Astrocyte (in vitro differentiated cells and primary cell): ENCODE measurements around the gene ZMIZ1. TPM values are rescaled to one million over a fixed set of nuclear protein-coding genes. Genes with fewer than 3 reads are reported as not detected.

Source experiments
- DNase-seq: peaks from one replicate; pipeline ENCODE4 v3.0.0-alpha.2; 2010; ENCODE audit warnings: low read depth
- FAIRE-seq: peaks from 2 replicates; lab custom pipeline; 2011; peaks lifted over from hg19 to GRCh38; lab: Jason Lieb, UNC
- H2AFZ ChIP-seq: 2 replicates; pipeline ENCODE4 v1.6.0; 2012; ENCODE audit warnings: low read depth, low read length, inconsistent platforms
- H3K27ac ChIP-seq: 2 replicates; pipeline ENCODE4 v1.5.1; 2011; ENCODE audit warnings: low read depth, low read length, inconsistent platforms
- H3K27me3 ChIP-seq: 2 replicates; pipeline ENCODE4 v1.6.0; 2011; ENCODE audit warnings: low read length, inconsistent platforms; ENCODE audit not compliant: insufficient read depth
- H3K36me3 ChIP-seq: 2 replicates; pipeline ENCODE4 v1.5.1; 2011; ENCODE audit warnings: low read length, inconsistent platforms; ENCODE audit not compliant: insufficient read depth
- H3K4me1 ChIP-seq: 2 replicates; pipeline ENCODE4 v1.5.1; 2011; ENCODE audit warnings: low read length, inconsistent platforms; ENCODE audit not compliant: insufficient read depth
- H3K4me2 ChIP-seq: 2 replicates; pipeline ENCODE4 v1.6.0; 2012; ENCODE audit warnings: low read length, inconsistent platforms
- H3K4me3 ChIP-seq: 2 replicates; pipeline ENCODE4 v1.5.1; 2011; ENCODE audit warnings: low read depth, mild to moderate bottlenecking, low read length, inconsistent platforms; ENCODE audit not compliant: insufficient read depth
- H3K79me2 ChIP-seq: 2 replicates; pipeline ENCODE4 v1.6.0; 2012; ENCODE audit warnings: mild to moderate bottlenecking, low read length, inconsistent platforms; ENCODE audit not compliant: insufficient read depth
- H3K9ac ChIP-seq: 2 replicates; pipeline ENCODE4 v1.6.0; 2012; ENCODE audit warnings: mild to moderate bottlenecking, low read length, inconsistent platforms
- H3K9me3 ChIP-seq: 2 replicates; pipeline ENCODE4 v1.5.1; 2012; ENCODE audit warnings: low read depth, mild to moderate bottlenecking, low read length, inconsistent platforms; ENCODE audit not compliant: insufficient read depth
- H4K20me1 ChIP-seq: 2 replicates; pipeline ENCODE4 v1.6.0; 2012; ENCODE audit warnings: low read length, inconsistent platforms; ENCODE audit not compliant: insufficient read depth
- H3K27ac Mint-ChIP-seq: one replicate; pipeline ENCODE4 v1.8.0; 2021; ENCODE audit warnings: mild to moderate bottlenecking, mixed read lengths; ENCODE audit not compliant: unreplicated experiment
- H3K27me3 Mint-ChIP-seq: one replicate; pipeline ENCODE4 v1.8.0; 2021; ENCODE audit warnings: low read depth, mixed read lengths; ENCODE audit not compliant: unreplicated experiment
- H3K36me3 Mint-ChIP-seq: one replicate; pipeline ENCODE4 v1.8.0; 2021; ENCODE audit warnings: low read depth, mixed read lengths; ENCODE audit not compliant: unreplicated experiment
- H3K4me1 Mint-ChIP-seq: one replicate; pipeline ENCODE4 v1.8.0; 2021; ENCODE audit warnings: low read depth, mixed read lengths; ENCODE audit not compliant: unreplicated experiment
- H3K4me3 Mint-ChIP-seq: one replicate; pipeline ENCODE4 v1.8.0; 2021; ENCODE audit warnings: mild to moderate bottlenecking, moderate library complexity, mixed read lengths; ENCODE audit not compliant: unreplicated experiment
- H3K9me3 Mint-ChIP-seq: one replicate; pipeline ENCODE4 v1.8.0; 2021; ENCODE audit warnings: mild to moderate bottlenecking, mixed read lengths; ENCODE audit not compliant: unreplicated experiment
- CTCF ChIP-seq: IDR thresholded peaks from 2 replicates; pipeline ENCODE4 v1.5.1; 2011; ENCODE audit warnings: low read depth, mild to moderate bottlenecking, inconsistent platforms, low read length, moderate library complexity; ENCODE audit not compliant: insufficient read depth
- EZH2 ChIP-seq: IDR thresholded peaks from 2 replicates; pipeline ENCODE4 v1.6.1; 2012; ENCODE audit warnings: mild to moderate bottlenecking, low read length, inconsistent platforms; ENCODE audit not compliant: insufficient read depth
- total RNA-seq: library from RNA; stranded (reverse); gene quantifications from 2 replicates; pipeline ENCODE4 v1.2.1, GENCODE V29; 2021

Gene ZMIZ1
- total RNA-seq, 1 donor from 2014 or later = 45.5 TPM

GRCh38 chr10:79027147-79028055, 41.4 kb upstream of the ZMIZ1 start:
- H3K27me3 Mint-ChIP-seq = peaks cover 56% of the 10 kb centered on the region
- no peak overlapping the region for H3K9ac ChIP-seq
- H3K36me3 Mint-ChIP-seq = peaks cover 7% of the 10 kb centered on the region
- H3K4me2 ChIP-seq = no peak overlapping the region
- no peak overlapping the region for H3K4me3 Mint-ChIP-seq
- DNase-seq = no peak
- peaks cover 10% of the 10 kb centered on the region for H3K27me3 ChIP-seq
- no peak overlapping the region for H3K4me3 ChIP-seq
- H3K4me1 Mint-ChIP-seq = peaks cover 2% of the 10 kb centered on the region
- no peaks in the 10 kb centered on the region for H3K9me3 ChIP-seq
- H3K4me1 ChIP-seq = no peaks in the 10 kb centered on the region
- H3K27ac Mint-ChIP-seq = no peak overlapping the region
- H2AFZ ChIP-seq = no peak overlapping the region
- no peak overlapping the region for H3K27ac ChIP-seq
- no peaks in the 10 kb centered on the region for H3K79me2 ChIP-seq
- no peak for FAIRE-seq
- TF ChIP-seq EZH2 (no peak), CTCF (no peak)
- H3K36me3 ChIP-seq = no peaks in the 10 kb centered on the region
- no peaks in the 10 kb centered on the region for H3K9me3 Mint-ChIP-seq
- H4K20me1 ChIP-seq = no peaks in the 10 kb centered on the region

- no peak overlapping the region for H3K4me3 Mint-ChIP-seq
- H2AFZ ChIP-seq = no peak overlapping the region
- H3K9me3 ChIP-seq = no peaks in the 10 kb centered on the region
- H3K4me1 ChIP-seq = no peaks in the 10 kb centered on the region
- no peak overlapping the region for H3K27ac Mint-ChIP-seq
- FAIRE-seq = no peak
- H3K27me3 Mint-ChIP-seq = peaks cover 56% of the 10 kb centered on the region
- H3K36me3 Mint-ChIP-seq = peaks cover 5% of the 10 kb centered on the region
- H3K27me3 ChIP-seq = peaks cover 10% of the 10 kb centered on the region
- H3K9ac ChIP-seq = no peak overlapping the region
- no peaks in the 10 kb centered on the region for H3K36me3 ChIP-seq
- H4K20me1 ChIP-seq = no peaks in the 10 kb centered on the region
- H3K79me2 ChIP-seq = no peaks in the 10 kb centered on the region
- peaks cover 2% of the 10 kb centered on the region for H3K9me3 Mint-ChIP-seq
- peaks cover 2% of the 10 kb centered on the region for H3K4me1 Mint-ChIP-seq
- TF ChIP-seq CTCF (no peak), EZH2 (no peak)
- H3K27ac ChIP-seq = no peak overlapping the region
- H3K4me2 ChIP-seq = no peak overlapping the region
- H3K4me3 ChIP-seq = no peak overlapping the region
- no peak for DNase-seq
Observed at GRCh38 chr10:79028056-79028430, 40.7 kb upstream of the ZMIZ1 start.

- H3K36me3 Mint-ChIP-seq = peaks cover 5% of the 10 kb centered on the region
- no peak overlapping the region for H3K9ac ChIP-seq
- FAIRE-seq = no peak
Observed at GRCh38 chr10:79028451-79029010, 40.2 kb upstream of the ZMIZ1 start.

More at GRCh38 chr10:79028451-79029010, 40.2 kb upstream of the ZMIZ1 start:
- H3K27me3 Mint-ChIP-seq = peaks cover 56% of the 10 kb centered on the region
- H3K27ac Mint-ChIP-seq = no peak overlapping the region
- no peaks in the 10 kb centered on the region for H3K79me2 ChIP-seq
- no peak overlapping the region for H2AFZ ChIP-seq
- no peaks in the 10 kb centered on the region for H3K4me1 ChIP-seq
- no peak overlapping the region for H3K4me2 ChIP-seq
- H3K4me3 Mint-ChIP-seq = no peak overlapping the region
- H3K9me3 ChIP-seq = no peaks in the 10 kb centered on the region
- H3K4me3 ChIP-seq = no peak overlapping the region
- DNase-seq = no peak
- peaks cover 2% of the 10 kb centered on the region for H3K4me1 Mint-ChIP-seq
- H3K9me3 Mint-ChIP-seq = peaks cover 2% of the 10 kb centered on the region
- TF ChIP-seq EZH2 (no peak), CTCF (no peak)
- H4K20me1 ChIP-seq = no peaks in the 10 kb centered on the region
- H3K27me3 ChIP-seq = peaks cover 10% of the 10 kb centered on the region
- H3K36me3 ChIP-seq = no peaks in the 10 kb centered on the region
- H3K27ac ChIP-seq = no peak overlapping the region
